ENCODE measurements around the gene CTU1.

The CTU1 gene

DNA sequence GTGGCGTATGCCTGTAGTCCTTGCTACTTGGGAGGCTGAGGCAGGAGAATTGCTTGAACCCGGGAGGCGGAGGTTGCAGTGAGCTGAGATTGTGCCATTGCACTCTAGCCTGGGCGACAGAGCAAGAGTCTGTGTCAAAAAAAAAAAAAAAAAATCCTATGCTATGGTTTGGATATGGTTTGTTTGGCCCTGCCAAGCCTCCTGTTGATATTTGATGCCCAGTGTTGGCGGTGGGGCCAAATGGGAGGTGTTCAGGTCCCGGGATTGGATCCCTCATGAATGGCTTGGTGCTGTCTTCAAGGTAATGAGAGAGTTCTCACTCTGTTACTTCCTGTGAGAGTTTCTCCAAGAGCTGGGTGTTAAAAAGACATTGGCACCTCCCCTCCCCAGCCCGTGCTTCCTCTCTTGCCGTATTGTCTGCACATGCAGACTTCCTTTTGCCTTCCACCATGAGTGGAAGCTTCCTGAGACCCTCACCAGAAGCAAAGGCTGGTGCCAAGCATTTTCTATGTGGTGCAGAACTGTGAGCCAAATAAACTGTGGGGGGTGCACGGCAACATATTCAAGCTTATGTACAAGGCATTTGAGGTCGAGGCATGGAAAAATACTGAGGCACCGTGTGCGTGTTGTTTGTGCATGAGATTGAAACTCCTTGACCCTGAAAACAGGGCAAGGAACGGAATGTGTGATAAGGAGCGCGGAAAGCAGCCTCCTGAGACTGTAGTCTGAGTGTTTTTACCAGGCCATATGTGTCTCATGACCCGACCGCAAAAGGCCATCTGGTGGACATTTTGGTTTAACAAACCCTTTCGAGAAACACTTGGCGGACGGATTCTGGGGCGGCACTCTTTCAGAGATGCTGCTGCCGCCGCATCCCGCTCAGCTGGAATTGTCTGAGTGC, 23.8 kb upstream of the CTU1 start:
- TF ChIP-seq, protein P1, sequence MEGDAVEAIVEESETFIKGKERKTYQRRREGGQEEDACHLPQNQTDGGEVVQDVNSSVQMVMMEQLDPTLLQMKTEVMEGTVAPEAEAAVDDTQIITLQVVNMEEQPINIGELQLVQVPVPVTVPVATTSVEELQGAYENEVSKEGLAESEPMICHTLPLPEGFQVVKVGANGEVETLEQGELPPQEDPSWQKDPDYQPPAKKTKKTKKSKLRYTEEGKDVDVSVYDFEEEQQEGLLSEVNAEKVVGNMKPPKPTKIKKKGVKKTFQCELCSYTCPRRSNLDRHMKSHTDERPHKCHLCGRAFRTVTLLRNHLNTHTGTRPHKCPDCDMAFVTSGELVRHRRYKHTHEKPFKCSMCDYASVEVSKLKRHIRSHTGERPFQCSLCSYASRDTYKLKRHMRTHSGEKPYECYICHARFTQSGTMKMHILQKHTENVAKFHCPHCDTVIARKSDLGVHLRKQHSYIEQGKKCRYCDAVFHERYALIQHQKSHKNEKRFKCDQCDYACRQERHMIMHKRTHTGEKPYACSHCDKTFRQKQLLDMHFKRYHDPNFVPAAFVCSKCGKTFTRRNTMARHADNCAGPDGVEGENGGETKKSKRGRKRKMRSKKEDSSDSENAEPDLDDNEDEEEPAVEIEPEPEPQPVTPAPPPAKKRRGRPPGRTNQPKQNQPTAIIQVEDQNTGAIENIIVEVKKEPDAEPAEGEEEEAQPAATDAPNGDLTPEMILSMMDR (conservative IDR thresholded peaks at IDR 0.05): no peak
- no peak overlapping the region for H3K27ac ChIP-seq

DNA sequence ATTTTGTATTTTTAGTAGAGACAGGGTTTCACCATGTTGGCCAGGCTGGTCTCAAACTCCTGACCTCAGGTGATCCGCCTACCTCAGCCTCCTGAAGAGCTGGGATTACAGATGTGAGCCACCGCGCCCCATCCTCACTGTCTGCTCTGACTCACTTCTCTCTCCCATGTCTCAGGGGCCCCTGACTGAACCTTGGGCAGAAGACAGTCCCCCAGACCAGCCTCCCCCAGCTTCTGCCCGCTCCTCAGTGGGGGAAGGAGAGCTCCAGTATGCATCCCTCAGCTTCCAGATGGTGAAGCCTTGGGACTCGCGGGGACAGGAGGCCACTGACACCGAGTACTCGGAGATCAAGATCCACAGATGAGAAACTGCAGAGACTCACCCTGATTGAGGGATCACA, 21.5 kb upstream of the CTU1 start:
- TF ChIP-seq, protein P1 (conservative IDR thresholded peaks at IDR 0.05): no peak
- no peak for TF ChIP-seq ZFX (IDR thresholded peaks at IDR 0.05)
- no peak overlapping the region for H3K27ac ChIP-seq

DNA sequence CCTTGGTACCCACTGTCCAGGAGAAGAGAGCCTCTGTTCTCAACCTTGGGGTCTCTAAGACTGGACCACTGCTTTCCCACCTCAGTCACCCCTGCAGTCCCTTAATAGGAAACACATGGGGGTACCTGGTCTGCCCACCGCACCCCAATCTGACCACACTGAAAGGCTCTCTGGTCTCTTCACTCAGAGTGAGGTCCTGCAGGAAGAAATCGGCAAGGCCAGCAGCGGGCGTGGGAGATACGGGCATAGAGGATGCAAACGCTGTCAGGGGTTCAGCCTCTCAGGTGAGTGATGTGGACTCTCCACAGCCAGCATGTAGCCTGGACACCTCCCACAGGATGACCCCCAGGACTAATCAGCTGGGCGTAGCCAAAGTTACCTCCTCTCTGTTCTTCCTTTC, 20.0 kb upstream of the CTU1 start:
- H3K27ac ChIP-seq: no peak overlapping the region
- TF ChIP-seq ZFX (IDR thresholded peaks at IDR 0.05): no peak
- TF ChIP-seq, protein P1 (conservative IDR thresholded peaks at IDR 0.05): no peak

DNA sequence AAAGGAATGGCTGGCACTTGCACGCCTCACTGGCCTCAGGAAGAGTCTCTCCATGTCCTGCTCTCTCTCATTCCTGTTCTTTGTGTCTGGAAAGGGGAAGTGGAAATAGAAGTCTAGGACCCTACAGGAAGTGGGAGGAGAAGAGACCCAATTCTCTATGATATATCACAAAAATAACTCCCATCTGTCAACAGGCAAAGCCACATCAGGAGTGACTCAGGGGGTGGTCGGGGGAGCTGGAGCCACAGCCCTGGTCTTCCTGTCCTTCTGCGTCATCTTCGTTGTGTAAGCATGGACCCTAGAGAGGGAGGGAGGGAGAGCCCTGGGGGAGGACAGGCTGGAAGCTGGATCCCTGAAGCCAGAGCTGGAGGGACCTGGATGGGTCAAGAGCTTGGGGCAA, 19.5 kb upstream of the CTU1 start:
- no peak overlapping the region for H3K27ac ChIP-seq
- TF ChIP-seq, protein P1 (conservative IDR thresholded peaks at IDR 0.05): no peak
- TF ChIP-seq ZFX (IDR thresholded peaks at IDR 0.05): no peak

DNA sequence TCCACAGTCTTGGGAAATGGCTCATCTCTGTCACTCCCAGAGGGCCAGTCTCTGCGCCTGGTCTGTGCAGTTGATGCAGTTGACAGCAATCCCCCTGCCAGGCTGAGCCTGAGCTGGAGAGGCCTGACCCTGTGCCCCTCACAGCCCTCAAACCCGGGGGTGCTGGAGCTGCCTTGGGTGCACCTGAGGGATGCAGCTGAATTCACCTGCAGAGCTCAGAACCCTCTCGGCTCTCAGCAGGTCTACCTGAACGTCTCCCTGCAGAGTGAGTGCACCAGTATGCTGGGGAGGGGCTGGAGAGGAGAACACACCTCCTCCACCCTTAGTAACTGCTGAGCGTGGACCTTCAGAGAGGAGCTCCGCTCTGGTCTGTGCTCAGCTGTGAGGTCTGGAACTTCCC, 18.8 kb upstream of the CTU1 start:
- no peak overlapping the region for H3K27ac ChIP-seq
- TF ChIP-seq, protein P1 (conservative IDR thresholded peaks at IDR 0.05): no peak
- no peak for TF ChIP-seq ZFX (IDR thresholded peaks at IDR 0.05)

DNA sequence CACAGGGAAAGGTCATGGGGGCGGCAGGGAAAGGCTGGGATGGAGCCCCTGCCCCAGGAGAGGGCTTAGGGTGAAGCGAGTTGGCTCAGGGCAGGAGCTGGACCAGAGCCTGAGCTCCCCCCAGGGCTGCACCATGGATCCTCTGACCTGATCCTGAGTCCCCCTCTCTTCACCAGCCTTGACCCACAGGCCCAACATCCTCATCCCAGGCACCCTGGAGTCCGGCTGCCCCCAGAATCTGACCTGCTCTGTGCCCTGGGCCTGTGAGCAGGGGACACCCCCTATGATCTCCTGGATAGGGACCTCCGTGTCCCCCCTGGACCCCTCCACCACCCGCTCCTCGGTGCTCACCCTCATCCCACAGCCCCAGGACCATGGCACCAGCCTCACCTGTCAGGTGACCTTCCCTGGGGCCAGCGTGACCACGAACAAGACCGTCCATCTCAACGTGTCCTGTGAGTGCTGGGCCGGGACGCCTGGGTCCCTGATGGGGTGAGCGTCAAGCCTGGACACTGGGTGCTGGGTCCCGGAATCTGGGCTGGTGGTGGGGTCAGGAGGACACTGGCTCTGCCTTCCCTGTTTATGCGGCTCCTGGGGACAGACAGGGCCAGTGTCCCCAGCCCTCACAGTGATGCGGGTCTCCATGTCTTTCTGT, 17.3 kb upstream of the CTU1 start:
- no peak for TF ChIP-seq ZFX (IDR thresholded peaks at IDR 0.05)
- TF ChIP-seq, protein P1 (conservative IDR thresholded peaks at IDR 0.05): no peak
- H3K27ac ChIP-seq: no peak overlapping the region

DNA sequence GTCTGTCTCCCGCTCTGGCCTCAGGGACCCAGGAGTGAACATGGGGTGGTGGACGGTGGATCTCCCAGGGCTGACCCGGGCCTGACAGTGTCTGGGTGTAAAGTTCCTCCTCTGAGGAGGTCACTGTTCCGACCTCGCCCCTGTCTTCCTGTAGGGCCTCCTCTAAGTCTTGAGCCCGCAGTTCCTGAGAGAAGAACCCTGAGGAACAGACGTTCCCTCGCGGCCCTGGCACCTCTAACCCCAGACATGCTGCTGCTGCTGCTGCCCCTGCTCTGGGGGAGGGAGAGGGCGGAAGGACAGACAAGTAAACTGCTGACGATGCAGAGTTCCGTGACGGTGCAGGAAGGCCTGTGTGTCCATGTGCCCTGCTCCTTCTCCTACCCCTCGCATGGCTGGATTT, 16.5 kb upstream of the CTU1 start, which contains the start of gene SIGLEC9:
SIGLEC9 (plus strand) TSS at position 178 of the 400 bp plus-strand sequence; CDS start at position 247, 69 bp downstream.
- TF ChIP-seq, protein P1 (conservative IDR thresholded peaks at IDR 0.05): no peak
- no peak for TF ChIP-seq ZFX (IDR thresholded peaks at IDR 0.05)
- no peak within 1 kb of the TSS for H3K27ac ChIP-seq
